Measurements from ENCODE around the gene SIGLEC5.

The SIGLEC5 gene

GRCh38 chr19:51627491-51628138 lies 2.6 kb downstream of the SIGLEC5 start:
- DNase-seq = no peak

- DNase-seq = no peak
Observed at GRCh38 chr19:51626675-51627074, 3.5 kb downstream of the SIGLEC5 start.

GRCh38 chr19:51621178-51621577 lies 9.0 kb downstream of the SIGLEC5 start:
- DNase-seq = no peak

- no peak for DNase-seq
Observed at GRCh38 chr19:51615991-51616390, 14.2 kb downstream of the SIGLEC5 start.

- DNase-seq = no peak
Observed at GRCh38 chr19:51614789-51615188, 15.4 kb downstream of the SIGLEC5 start.

- no peak for DNase-seq
Observed at GRCh38 chr19:51610576-51610975, 19.6 kb downstream of the SIGLEC5 start.

GRCh38 chr19:51607920-51608562 lies 22.2 kb downstream of the SIGLEC5 start:
- DNase-seq = peak; percentile 86

- DNase-seq = no peak
Observed at GRCh38 chr19:51607077-51607476, 23.1 kb downstream of the SIGLEC5 start.

- no peak for DNase-seq
Observed at GRCh38 chr19:51602189-51602854, 27.9 kb downstream of the SIGLEC5 start.

GRCh38 chr19:51600940-51601580 lies 29.1 kb downstream of the SIGLEC5 start:
- DNase-seq = no peak

- DNase-seq = no peak
Observed at GRCh38 chr19:51599084-51599483, 31.1 kb downstream of the SIGLEC5 start.

- DNase-seq = no peak
Observed at GRCh38 chr19:51598159-51598915, 31.9 kb downstream of the SIGLEC5 start.

- no peak for DNase-seq
Observed at GRCh38 chr19:51595190-51596175, 34.7 kb downstream of the SIGLEC5 start.

- DNase-seq = no peak
Observed at GRCh38 chr19:51594774-51595109, 35.5 kb downstream of the SIGLEC5 start.

- peak; percentile 98 for DNase-seq
Observed at GRCh38 chr19:51593969-51594773, 36.0 kb downstream of the SIGLEC5 start.

- DNase-seq = no peak
Observed at GRCh38 chr19:51593138-51593890, 36.9 kb downstream of the SIGLEC5 start.

GRCh38 chr19:51592521-51592920 lies 37.7 kb downstream of the SIGLEC5 start:
- no peak for DNase-seq

- no peak for DNase-seq
Observed at GRCh38 chr19:51590441-51590840, 39.8 kb downstream of the SIGLEC5 start.

- no peak for DNase-seq
Observed at GRCh38 chr19:51589511-51589910, 40.7 kb downstream of the SIGLEC5 start.

Data from activated CD8-positive, alpha-beta memory T cell treated with anti-CD3 and anti-CD28 coated beads, Interleukin-2, amount 50 U/mL, for 48 hours (primary cell).